Suprapubic skin (tissue), 4 donors: ENCODE data around the gene CCL22.

Source experiments
- CTCF ChIP-seq, 2 donors: fragments of 200-600 bp in 1 of 2; fragments of 450-650 bp in 1 of 2; sonication (generic) in 1 of 2; IDR thresholded peaks; one replicate each; pipeline ENCODE4 v1.5.1; 2016 to 2019; ENCODE audit warnings: antibody characterized with exemption in 2 of 2, mild to moderate bottlenecking in 1 of 2, moderate library complexity in 1 of 2
- POLR2A ChIP-seq, 2 donors: fragments of 450-650 bp; IDR thresholded peaks; one replicate each; pipeline ENCODE4 v1.6.1; 2017; ENCODE audit warnings: antibody characterized with exemption in 2 of 2, mild to moderate bottlenecking in 2 of 2, moderate library complexity in 2 of 2
- POLR2AphosphoS5 ChIP-seq, 3 donors: sonication (generic); formaldehyde crosslinking; IDR thresholded peaks; one replicate each; pipeline ENCODE4 v1.6.1; 2017; ENCODE audit warnings: antibody characterized with exemption in 3 of 3

- TF ChIP-seq POLR2A (IDR thresholded peaks at IDR 0.05) (no peak), CTCF (IDR thresholded peaks at IDR 0.05) (no peak), POLR2AphosphoS5 (IDR thresholded peaks at IDR 0.05) (no peak)
Observed at GRCh38 chr16:57407521-57408353, 49.2 kb downstream of the CCL22 start.
